Cardiac muscle cell (in vitro differentiated cells and primary cell): ENCODE results near the gene GAB2. TPM values are rescaled to one million over a fixed set of nuclear protein-coding genes. Genes with fewer than 3 reads are reported as not detected.

Experiments used
- DNase-seq, 2 donors: peaks; one replicate each; pipeline versions ENCODE4 v3.0.0 to v3.0.0-alpha.2; 2010 to 2017; ENCODE audit warnings: low read depth in 1 of 2, low spot score in 1 of 2
- H3K27ac ChIP-seq: fragments of 200-600 bp; sonication (generic); 2 replicates; pipeline ENCODE4 v1.5.1; 2016
- H3K27me3 ChIP-seq: fragments of 200-600 bp; sonication (generic); 2 replicates; pipeline ENCODE4 v1.6.0; 2016; ENCODE audit warnings: control low read depth
- H3K36me3 ChIP-seq: fragments of 200-600 bp; sonication (generic); 2 replicates; pipeline ENCODE4 v1.5.1; 2016; ENCODE audit warnings: control low read depth
- H3K4me1 ChIP-seq: fragments of 200-600 bp; sonication (generic); 2 replicates; pipeline ENCODE4 v1.8.1; 2017; ENCODE audit warnings: low read depth, mild to moderate bottlenecking, mixed run types
- H3K4me3 ChIP-seq: fragments of 200-600 bp; sonication (generic); 2 replicates; pipeline ENCODE4 v1.5.1; 2016; ENCODE audit warnings: mild to moderate bottlenecking
- H3K9me3 ChIP-seq: fragments of 200-600 bp; sonication (generic); 2 replicates; pipeline ENCODE4 v1.5.1; 2017; ENCODE audit warnings: low read depth, mild to moderate bottlenecking, control low read depth
- CTCF ChIP-seq: IDR thresholded peaks from 2 replicates; pipeline ENCODE4 v1.5.1; 2012; ENCODE audit warnings: low read depth, mild to moderate bottlenecking, low read length
- polyA plus RNA-seq: library from polyadenylated mRNA; unstranded; fragments of >200 nt; fragmentation: Nextera tagmentation; extraction: Ambion mirVana; gene quantifications from 2 replicates; pipeline ENCODE4 v1.2.1, GENCODE V29; 2016
- total RNA-seq: library from RNA; depleted of rRNA; stranded (reverse); fragments of >200 nt; gene quantifications from 2 replicates; pipeline ENCODE4 v1.2.3, GENCODE V29; 2016

The GAB2 gene
- total and polyA plus RNA-seq, 2 experiments from 2014 or later = 5.3 to 18.0 TPM

DNA sequence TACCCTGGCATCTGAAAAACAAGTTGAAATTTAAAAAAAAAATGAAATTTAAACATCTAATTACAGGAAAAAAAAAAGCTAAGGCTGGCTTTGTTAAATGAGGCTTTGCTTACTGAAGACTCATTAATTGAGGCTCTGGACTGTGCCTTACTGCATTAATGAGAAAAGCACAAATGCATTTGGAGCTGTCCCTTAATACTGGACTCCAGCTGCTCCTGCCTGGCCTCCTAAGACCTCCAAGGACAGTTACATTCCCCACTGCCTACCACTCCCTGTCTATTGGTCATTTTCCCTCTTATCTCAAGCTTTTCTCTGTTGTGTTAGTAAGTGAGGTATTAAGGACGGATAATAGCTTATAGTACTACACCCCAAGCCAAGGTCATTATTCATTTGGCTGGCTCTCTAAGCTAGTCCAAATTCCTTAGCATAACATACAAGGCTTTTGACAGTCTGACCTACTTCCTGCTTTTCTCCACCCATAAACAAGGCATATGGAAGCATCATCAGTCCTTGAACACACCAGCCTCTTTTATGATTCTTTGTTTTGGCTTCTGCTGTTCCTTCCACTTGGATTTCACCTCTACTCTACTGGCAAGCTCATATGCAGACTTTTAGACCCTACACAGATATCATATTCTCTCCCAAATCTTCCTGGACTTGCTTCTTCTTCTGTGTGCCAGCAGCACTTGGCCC lies 166.4 kb downstream of the GAB2 start:
- Histone ChIP-seq H3K27ac (no peak overlapping the region), H3K9me3 (no peaks in the 10 kb centered on the region), H3K36me3 (peaks cover 4% of the 10 kb centered on the region), H3K4me1 (no peaks in the 10 kb centered on the region), H3K27me3 (no peaks in the 10 kb centered on the region), H3K4me3 (no peak overlapping the region)
- peak in 1 of 2 donors; percentile 78 for DNase-seq
- TF ChIP-seq CTCF = no peak

DNA sequence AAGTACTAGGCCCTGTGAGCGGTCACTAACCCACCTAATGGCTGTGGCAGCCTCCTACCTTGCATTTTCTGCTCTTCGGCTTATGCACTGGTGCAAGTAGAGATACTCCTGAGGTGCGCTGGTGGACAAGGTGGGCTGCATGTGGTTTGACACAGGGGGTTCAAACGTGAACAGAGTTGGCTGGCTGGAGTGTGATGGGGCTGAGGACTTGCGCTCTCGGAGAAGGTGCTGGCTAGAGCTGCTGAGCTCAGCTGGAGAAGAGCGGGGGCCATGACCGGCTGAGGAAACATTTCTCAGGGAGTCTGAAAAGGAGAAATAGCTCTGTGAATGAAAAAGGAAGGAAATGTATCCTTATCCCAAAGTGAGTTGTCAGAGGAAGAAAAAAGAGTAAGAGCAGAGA lies 167.5 kb downstream of the GAB2 start:
- DNase-seq = no peak
- Histone ChIP-seq H3K27ac (no peak overlapping the region), H3K4me3 (no peak overlapping the region), H3K36me3 (peaks cover 4% of the 10 kb centered on the region), H3K9me3 (no peaks in the 10 kb centered on the region), H3K4me1 (no peaks in the 10 kb centered on the region), H3K27me3 (no peaks in the 10 kb centered on the region)
- no peak for TF ChIP-seq CTCF

GRCh38 chr11:78248903-78249302 lies 168.7 kb downstream of the GAB2 start:
- peaks cover 4% of the 10 kb centered on the region for H3K36me3 ChIP-seq
- no peak overlapping the region for H3K4me3 ChIP-seq
- no peaks in the 10 kb centered on the region for H3K27me3 ChIP-seq
- no peak for DNase-seq
- TF ChIP-seq CTCF = no peak
- H3K4me1 ChIP-seq = no peaks in the 10 kb centered on the region
- no peak overlapping the region for H3K27ac ChIP-seq
- H3K9me3 ChIP-seq = no peaks in the 10 kb centered on the region

DNA sequence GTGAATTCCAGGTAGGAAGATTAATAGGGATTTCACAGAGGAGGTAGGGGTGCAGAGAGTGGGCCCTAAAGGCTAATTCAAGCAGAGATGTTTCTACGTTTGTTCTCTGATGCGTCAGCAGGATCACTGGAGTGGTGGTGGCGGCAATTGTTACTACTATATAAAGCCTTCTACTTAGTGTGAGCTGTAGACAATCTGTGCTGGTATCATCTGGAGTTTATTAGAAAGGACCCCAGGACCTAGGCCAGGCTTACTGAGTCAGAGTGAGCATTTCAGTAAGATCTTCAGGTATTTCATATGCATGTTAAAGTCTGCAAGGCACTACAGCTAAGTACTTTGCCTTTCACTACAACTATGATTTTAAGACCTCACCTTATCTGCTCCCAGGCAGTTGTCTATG lies 169.4 kb downstream of the GAB2 start:
- no peak for TF ChIP-seq CTCF
- H3K4me1 ChIP-seq = no peaks in the 10 kb centered on the region
- no peak overlapping the region for H3K27ac ChIP-seq
- no peaks in the 10 kb centered on the region for H3K27me3 ChIP-seq
- no peak overlapping the region for H3K4me3 ChIP-seq
- H3K9me3 ChIP-seq = no peaks in the 10 kb centered on the region
- no peak for DNase-seq
- H3K36me3 ChIP-seq = peaks cover 4% of the 10 kb centered on the region

- TF ChIP-seq CTCF = no peak
- H3K9me3 ChIP-seq = no peaks in the 10 kb centered on the region
- no peak overlapping the region for H3K27ac ChIP-seq
Observed at GRCh38 chr11:78244546-78245255, 172.9 kb downstream of the GAB2 start.

More at GRCh38 chr11:78244546-78245255, 172.9 kb downstream of the GAB2 start:
- peaks cover 4% of the 10 kb centered on the region for H3K36me3 ChIP-seq
- H3K4me1 ChIP-seq = no peaks in the 10 kb centered on the region
- H3K4me3 ChIP-seq = no peak overlapping the region
- DNase-seq = peak in 1 of 2 donors; percentile 75
- H3K27me3 ChIP-seq = no peaks in the 10 kb centered on the region
